Astrocyte of the cerebellum (primary cell): Measurements from ENCODE around the gene HP1BP3.

Experiments used
- DNase-seq: peaks from one replicate; pipeline ENCODE4 v3.0.0-alpha.2; 2011; ENCODE audit warnings: low read depth
- H3K4me3 ChIP-seq: 2 replicates; pipeline ENCODE4 v1.5.1; 2011; ENCODE audit warnings: mild to moderate bottlenecking, low read depth, low read length, moderate library complexity
- in situ Hi-C: cut with HindIII; loops from 2 replicates; pipeline ENCODE4 v1.10.0; 2017; ENCODE audit warnings: low sequenced_read_pairs
- TF ChIP-seq, protein P1 (sequence below): IDR thresholded peaks from 2 replicates; pipeline ENCODE4 v1.5.1; 2012; ENCODE audit warnings: low read length, low read depth, moderate library complexity, mild to moderate bottlenecking; ENCODE audit errors: missing control alignments

Gene HP1BP3

DNA sequence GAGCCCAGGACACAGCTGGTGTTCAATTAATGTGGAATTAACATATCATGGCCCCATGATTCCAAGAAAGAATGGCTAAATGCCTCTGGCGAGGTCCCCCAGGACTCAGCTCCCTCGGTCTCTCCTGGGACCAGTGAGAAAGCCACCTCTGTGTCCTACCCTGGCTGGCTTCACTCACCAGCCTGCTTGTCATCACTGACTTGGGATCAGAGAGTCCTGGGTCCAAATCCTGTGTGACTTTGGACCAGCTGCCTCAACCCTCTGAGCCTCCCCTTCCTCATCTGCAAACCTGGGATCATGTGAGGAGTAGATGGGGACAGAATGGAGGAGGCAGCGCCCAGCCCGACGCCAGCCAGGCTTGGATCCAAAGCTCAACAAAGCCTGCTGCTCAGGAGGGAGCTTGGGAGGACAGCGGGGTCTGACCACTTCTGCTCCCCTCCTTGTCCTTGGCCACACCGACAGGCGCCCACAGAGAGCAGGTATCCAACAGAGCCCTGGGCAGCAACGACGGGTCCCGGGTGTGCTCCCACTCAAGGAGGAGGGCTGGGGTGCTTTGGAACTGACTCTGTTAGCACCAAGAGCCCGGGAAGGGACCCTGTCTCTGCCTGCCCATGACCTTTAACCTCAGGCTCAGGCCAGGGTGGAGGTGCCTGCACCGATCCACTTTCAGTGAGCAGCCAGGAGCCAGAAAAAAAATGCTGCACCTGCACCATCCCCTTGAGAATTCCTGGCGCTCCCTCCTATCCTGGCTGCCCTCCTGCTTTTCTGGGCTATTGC is 57.8 kb downstream of the HP1BP3 start:
- H3K4me3 ChIP-seq = no peak overlapping the region
- in situ Hi-C loops = no loop called here
- DNase-seq = no peak
- TF ChIP-seq, protein P1, sequence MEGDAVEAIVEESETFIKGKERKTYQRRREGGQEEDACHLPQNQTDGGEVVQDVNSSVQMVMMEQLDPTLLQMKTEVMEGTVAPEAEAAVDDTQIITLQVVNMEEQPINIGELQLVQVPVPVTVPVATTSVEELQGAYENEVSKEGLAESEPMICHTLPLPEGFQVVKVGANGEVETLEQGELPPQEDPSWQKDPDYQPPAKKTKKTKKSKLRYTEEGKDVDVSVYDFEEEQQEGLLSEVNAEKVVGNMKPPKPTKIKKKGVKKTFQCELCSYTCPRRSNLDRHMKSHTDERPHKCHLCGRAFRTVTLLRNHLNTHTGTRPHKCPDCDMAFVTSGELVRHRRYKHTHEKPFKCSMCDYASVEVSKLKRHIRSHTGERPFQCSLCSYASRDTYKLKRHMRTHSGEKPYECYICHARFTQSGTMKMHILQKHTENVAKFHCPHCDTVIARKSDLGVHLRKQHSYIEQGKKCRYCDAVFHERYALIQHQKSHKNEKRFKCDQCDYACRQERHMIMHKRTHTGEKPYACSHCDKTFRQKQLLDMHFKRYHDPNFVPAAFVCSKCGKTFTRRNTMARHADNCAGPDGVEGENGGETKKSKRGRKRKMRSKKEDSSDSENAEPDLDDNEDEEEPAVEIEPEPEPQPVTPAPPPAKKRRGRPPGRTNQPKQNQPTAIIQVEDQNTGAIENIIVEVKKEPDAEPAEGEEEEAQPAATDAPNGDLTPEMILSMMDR = no peak

GRCh38 chr1:20728371-20729154 is 58.5 kb downstream of the HP1BP3 start:
- no peak overlapping the region for H3K4me3 ChIP-seq
- in situ Hi-C loops = no loop called here
- DNase-seq = no peak
- TF ChIP-seq, protein P1 = no peak

DNA sequence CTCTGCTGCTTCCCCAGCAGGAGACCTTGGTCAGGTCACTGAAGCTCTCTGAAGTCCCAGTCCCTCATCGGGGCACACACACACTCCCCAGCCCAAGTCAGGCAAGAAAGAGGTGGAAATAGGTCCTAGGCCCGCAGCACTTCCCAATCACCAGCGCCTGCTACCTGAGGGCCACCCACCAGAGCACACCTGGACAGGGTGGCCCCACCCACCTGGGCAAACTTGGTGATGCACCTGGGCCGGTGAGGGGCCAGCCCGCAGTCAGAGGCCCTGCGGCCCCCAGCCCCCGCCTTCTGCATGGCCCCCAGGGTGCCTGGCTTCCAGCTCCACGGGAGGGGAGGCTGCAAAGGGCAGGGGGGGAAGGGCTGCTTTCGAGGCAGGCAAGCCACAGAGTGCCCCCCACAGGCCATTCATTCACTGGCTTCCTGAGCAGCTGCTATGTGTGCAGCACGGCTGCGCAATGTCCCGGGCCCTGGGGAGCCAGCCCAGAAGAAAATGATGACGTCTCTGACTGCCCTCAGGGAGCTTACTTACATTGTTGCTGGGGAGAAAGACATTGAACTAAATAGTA is 59.3 kb downstream of the HP1BP3 start:
- in situ Hi-C loops = no loop called here
- H3K4me3 ChIP-seq = no peak overlapping the region
- DNase-seq = no peak
- TF ChIP-seq, protein P1 = no peak

DNA sequence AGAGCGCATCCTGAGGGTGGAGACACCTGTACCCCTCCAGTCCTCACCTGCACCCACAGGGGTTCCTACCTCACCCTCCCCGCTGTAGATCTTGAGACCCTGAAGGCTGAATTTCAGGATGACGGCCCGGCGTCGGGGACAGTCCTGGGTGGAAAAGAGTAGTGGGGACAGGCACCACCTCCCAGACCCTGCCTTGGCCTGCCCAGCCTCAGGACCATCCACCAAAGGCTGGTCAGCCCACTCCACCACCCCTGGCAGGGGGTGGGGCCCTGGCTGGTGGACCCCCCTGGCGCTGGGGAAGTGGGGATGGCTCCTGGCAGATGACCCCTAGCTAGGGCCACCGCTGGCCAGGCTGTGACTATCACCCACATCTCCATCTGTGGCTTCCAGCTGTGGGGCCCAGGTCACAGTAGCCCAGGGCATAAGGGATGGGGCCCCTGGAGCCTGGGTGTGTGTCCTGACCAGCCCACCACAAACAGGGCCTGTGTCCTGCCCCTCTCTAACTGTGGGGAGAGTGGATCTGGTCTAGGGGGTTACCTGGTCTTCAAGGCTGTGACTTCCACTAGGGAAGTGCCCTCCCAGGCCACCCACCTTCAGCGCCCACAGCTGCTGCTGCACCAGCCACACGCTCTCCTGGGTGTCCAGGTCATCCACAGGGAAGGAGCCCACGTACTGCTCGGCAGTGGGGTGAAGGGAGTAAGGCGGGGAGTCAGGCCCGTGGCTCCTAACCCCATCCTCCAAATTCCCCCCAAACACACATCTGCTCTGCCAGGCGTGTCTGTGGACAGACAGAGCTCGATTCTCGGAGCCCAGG is 60.0 kb downstream of the HP1BP3 start:
- H3K4me3 ChIP-seq = no peak overlapping the region
- TF ChIP-seq, protein P1 = no peak
- no peak for DNase-seq
- in situ Hi-C loops = no loop called here

GRCh38 chr1:20726118-20726911 is 60.8 kb downstream of the HP1BP3 start:
- in situ Hi-C loops = no loop called here
- TF ChIP-seq, protein P1 = no peak
- DNase-seq = no peak
- H3K4me3 ChIP-seq = no peak overlapping the region
